Endodermal cell (in vitro differentiated cells): Measurements from ENCODE around the gene CACNA1D. TPM values are rescaled to one million over a fixed set of nuclear protein-coding genes. Genes with fewer than 3 reads are reported as not detected.

Source experiments
- DNase-seq: peaks from one replicate; pipeline ENCODE4 v3.0.0-alpha.2; 2017
- H3K27ac ChIP-seq: 2 replicates; pipeline ENCODE4 v1.5.1; 2013; ENCODE audit warnings: mild to moderate bottlenecking, low read depth, low read length, moderate library complexity
- H3K27me3 ChIP-seq: 2 replicates; pipeline ENCODE4 v1.6.1; 2013; ENCODE audit warnings: mild to moderate bottlenecking, low read length, moderate library complexity; ENCODE audit not compliant: insufficient read depth, control insufficient read depth, poor library complexity, severe bottlenecking
- H3K36me3 ChIP-seq: 2 replicates; pipeline ENCODE4 v1.7.0; 2013; ENCODE audit warnings: mild to moderate bottlenecking, low read length, moderate library complexity; ENCODE audit not compliant: control insufficient read depth, insufficient read depth
- H3K4me1 ChIP-seq: one replicate; pipeline ENCODE4 v1.7.0; 2013; ENCODE audit warnings: low read length; ENCODE audit not compliant: control insufficient read depth, insufficient read depth
- H3K4me3 ChIP-seq: 2 replicates; pipeline ENCODE4 v1.5.1; 2013; ENCODE audit warnings: mild to moderate bottlenecking, low read length, moderate library complexity
- H3K9ac ChIP-seq: 2 replicates; pipeline ENCODE4 v1.6.1; 2013; ENCODE audit warnings: mild to moderate bottlenecking, low read length, moderate library complexity; ENCODE audit not compliant: poor library complexity, severe bottlenecking; ENCODE audit errors: extremely low read depth
- H3K9me3 ChIP-seq: 2 replicates; pipeline ENCODE4 v1.6.1; 2013; ENCODE audit warnings: mild to moderate bottlenecking, low read length, moderate library complexity; ENCODE audit not compliant: control insufficient read depth
- H3K27ac Mint-ChIP-seq: 2 replicates; pipeline ENCODE4 v1.8.0; 2020; ENCODE audit warnings: mixed read lengths
- H3K27me3 Mint-ChIP-seq: 2 replicates; pipeline ENCODE4 v1.8.0; 2021; ENCODE audit warnings: mild to moderate bottlenecking, mixed read lengths; ENCODE audit not compliant: insufficient read depth
- H3K36me3 Mint-ChIP-seq: 2 replicates; pipeline ENCODE4 v1.8.0; 2020; ENCODE audit warnings: low read depth, mixed read lengths
- H3K4me1 Mint-ChIP-seq: 2 replicates; pipeline ENCODE4 v1.8.0; 2020; ENCODE audit warnings: mixed read lengths
- H3K4me3 Mint-ChIP-seq: 2 replicates; pipeline ENCODE4 v1.8.0; 2020; ENCODE audit warnings: mild to moderate bottlenecking, moderate library complexity, mixed read lengths
- H3K9me3 Mint-ChIP-seq: 2 replicates; pipeline ENCODE4 v1.8.0; 2020; ENCODE audit warnings: mild to moderate bottlenecking, mixed read lengths
- WGBS, 2 experiments: methylation state at CpG; one replicate each; pipeline versions ENCODE4 v1.1.5 to v1.1.7; 2013; ENCODE audit warnings: missing lambda C conversion rate in 2 of 2, mixed read lengths in 1 of 2; ENCODE audit not compliant: insufficient coverage in 1 of 2, insufficient read length in 1 of 2; 5-methylcytosine and 5-hydroxymethylcytosine counted together
- total RNA-seq, 2 donors: library from RNA; stranded (reverse); fragmentation: NEBNext Ultra II Directional in 1 of 2; extraction: Animal tissue kit (Norgen Biotek cat#: 25700) in 1 of 2; gene quantifications; 2 replicates in 1 of 2; 3 replicates in 1 of 2; pipeline ENCODE4 v1.2.1, GENCODE V29; 2021
- TF ChIP-seq, protein P1 (sequence below): fragments of 200-600 bp; sonication (generic); conservative IDR thresholded peaks from 2 replicates; pipeline ENCODE4 v1.5.0; 2021; ENCODE audit warnings: antibody characterized with exemption, mild to moderate bottlenecking

CACNA1D gene
- total RNA-seq, 2 donors from 2014 or later, result 2.2 to 3.8 TPM

GRCh38 chr3:53691885-53692284, 197.5 kb downstream of the CACNA1D start:
- no peak overlapping the region for H3K9ac ChIP-seq
- Mint-ChIP-seq H3K27me3 (peaks cover 4% of the 10 kb centered on the region), H3K27ac (no peak overlapping the region), H3K9me3 (no peaks in the 10 kb centered on the region), H3K36me3 (no peaks in the 10 kb centered on the region), H3K4me3 (no peak overlapping the region), H3K4me1 (no peaks in the 10 kb centered on the region)
- H3K36me3 ChIP-seq, result no peaks in the 10 kb centered on the region
- DNase-seq, result no peak
- TF ChIP-seq, protein P1, sequence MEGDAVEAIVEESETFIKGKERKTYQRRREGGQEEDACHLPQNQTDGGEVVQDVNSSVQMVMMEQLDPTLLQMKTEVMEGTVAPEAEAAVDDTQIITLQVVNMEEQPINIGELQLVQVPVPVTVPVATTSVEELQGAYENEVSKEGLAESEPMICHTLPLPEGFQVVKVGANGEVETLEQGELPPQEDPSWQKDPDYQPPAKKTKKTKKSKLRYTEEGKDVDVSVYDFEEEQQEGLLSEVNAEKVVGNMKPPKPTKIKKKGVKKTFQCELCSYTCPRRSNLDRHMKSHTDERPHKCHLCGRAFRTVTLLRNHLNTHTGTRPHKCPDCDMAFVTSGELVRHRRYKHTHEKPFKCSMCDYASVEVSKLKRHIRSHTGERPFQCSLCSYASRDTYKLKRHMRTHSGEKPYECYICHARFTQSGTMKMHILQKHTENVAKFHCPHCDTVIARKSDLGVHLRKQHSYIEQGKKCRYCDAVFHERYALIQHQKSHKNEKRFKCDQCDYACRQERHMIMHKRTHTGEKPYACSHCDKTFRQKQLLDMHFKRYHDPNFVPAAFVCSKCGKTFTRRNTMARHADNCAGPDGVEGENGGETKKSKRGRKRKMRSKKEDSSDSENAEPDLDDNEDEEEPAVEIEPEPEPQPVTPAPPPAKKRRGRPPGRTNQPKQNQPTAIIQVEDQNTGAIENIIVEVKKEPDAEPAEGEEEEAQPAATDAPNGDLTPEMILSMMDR, result no peak
- no peaks in the 10 kb centered on the region for H3K9me3 ChIP-seq
- no peak overlapping the region for H3K27ac ChIP-seq
- H3K27me3 ChIP-seq, result no peaks in the 10 kb centered on the region
- 94% methylated on average over 3 of the region's 3 CpGs; no CpG with 5 or more reads in 1 of the 2 experiments for WGBS, 2 experiments
- H3K4me1 ChIP-seq, result no peaks in the 10 kb centered on the region
- no peak overlapping the region for H3K4me3 ChIP-seq

DNA sequence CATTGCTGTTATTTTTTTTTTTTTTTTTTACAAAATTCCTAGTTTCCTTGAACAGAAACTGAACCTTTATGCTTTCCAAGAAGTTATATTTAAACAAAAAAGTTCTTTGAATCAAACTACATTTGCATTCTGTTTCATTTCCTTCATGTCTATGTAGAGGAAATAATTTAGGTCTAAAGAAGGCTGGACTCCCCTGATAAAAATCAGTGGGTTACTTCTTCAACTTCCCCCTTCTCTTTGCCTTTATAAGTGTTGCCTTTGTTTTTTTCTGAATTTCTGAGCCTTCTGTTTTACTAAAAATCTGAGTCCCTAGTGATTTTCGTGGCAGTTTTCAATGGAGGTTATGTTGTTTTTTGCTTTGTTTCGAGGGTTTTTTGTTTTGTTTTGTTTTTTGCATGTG, 199.0 kb downstream of the CACNA1D start:
- H3K9me3 ChIP-seq, result no peaks in the 10 kb centered on the region
- H3K27ac ChIP-seq, result no peak overlapping the region
- Mint-ChIP-seq H3K36me3 (no peaks in the 10 kb centered on the region), H3K9me3 (no peaks in the 10 kb centered on the region), H3K27ac (no peak overlapping the region), H3K4me3 (no peak overlapping the region), H3K27me3 (peaks cover 4% of the 10 kb centered on the region), H3K4me1 (no peaks in the 10 kb centered on the region)
- H3K9ac ChIP-seq, result no peak overlapping the region
- H3K36me3 ChIP-seq, result no peaks in the 10 kb centered on the region
- no peaks in the 10 kb centered on the region for H3K4me1 ChIP-seq
- no peaks in the 10 kb centered on the region for H3K27me3 ChIP-seq
- no peak for DNase-seq
- no peak overlapping the region for H3K4me3 ChIP-seq
- WGBS, 2 experiments, result 89% methylated on average over 2 of the region's 2 CpGs; no CpG with 5 or more reads in 1 of the 2 experiments
- TF ChIP-seq, protein P1, result no peak

- Histone ChIP-seq H3K27me3 (no peaks in the 10 kb centered on the region), H3K4me3 (no peak overlapping the region), H3K9me3 (no peaks in the 10 kb centered on the region), H3K4me1 (no peaks in the 10 kb centered on the region), H3K36me3 (no peaks in the 10 kb centered on the region), H3K9ac (no peak overlapping the region), H3K27ac (no peak overlapping the region)
- Mint-ChIP-seq H3K9me3 (no peaks in the 10 kb centered on the region), H3K4me3 (no peak overlapping the region), H3K27me3 (peaks cover 4% of the 10 kb centered on the region), H3K27ac (no peak overlapping the region), H3K4me1 (no peaks in the 10 kb centered on the region), H3K36me3 (no peaks in the 10 kb centered on the region)
- TF ChIP-seq, protein P1, result no peak
- 88 to 96% methylated on average over 4 of the region's 4 CpGs for WGBS, 2 experiments
- no peak for DNase-seq
Measured at GRCh38 chr3:53694046-53694445, 199.6 kb downstream of the CACNA1D start.
